GM12878 (cell line): ENCODE results near the gene GRAMD2B. TPM values are rescaled to one million over a fixed set of nuclear protein-coding genes. Genes with fewer than 3 reads are reported as not detected.

Experiments used
- ATAC-seq: fragments of 200-7000 bp; cut with Tn5 transposase; 3 replicates; pipeline ENCODE4 v1.9.1; 2020; ENCODE audit warnings: mild to moderate bottlenecking, moderate library complexity
- BruUV-seq: library from RNA; stranded (reverse); fragments of 400-500 nt; replicated peaks from 2 replicates; lab custom pipeline; 2021; lab: Mats Ljungman, UMichigan
- CTCF ChIA-PET: fragments of 300-600 bp; sonication (Branson Sonifier 250); formaldehyde crosslinking; extraction: SDS; loops from one replicate; lab custom pipeline; 2021; ENCODE audit warnings: inconsistent platforms; lab: Yijun Ruan, JAX
- POLR2A ChIA-PET: fragments of 350-600 bp; formaldehyde crosslinking; extraction: SDS; loops from one replicate; lab custom pipeline; 2021; ENCODE audit warnings: inconsistent platforms; lab: Charles Lee
- RAD21 ChIA-PET: fragments of 300-600 bp; sonication (Branson Sonifier 250); formaldehyde crosslinking; loops from one replicate; lab custom pipeline; 2023; ENCODE audit warnings: antibody characterized with exemption; ENCODE audit not compliant: unreplicated experiment; lab: Charles Lee
- SMC1A ChIA-PET: fragments of 300-600 bp; sonication (Branson Sonifier 250); formaldehyde crosslinking; loops from one replicate; lab custom pipeline; 2023; ENCODE audit not compliant: unreplicated experiment, uncharacterized antibody; lab: Charles Lee
- DNase-seq: peaks from one replicate; pipeline ENCODE4 v3.0.0-alpha.2; 2011; ENCODE audit warnings: low read depth, low spot score
- FAIRE-seq: peaks from 3 replicates; lab custom pipeline; 2011; peaks lifted over from hg19 to GRCh38; lab: Jason Lieb, UNC
- H2AFZ ChIP-seq: 2 replicates; pipeline ENCODE4 v1.6.0; 2011; ENCODE audit warnings: low read depth, low read length, control low read depth; ENCODE audit not compliant: control insufficient read depth
- H3K27ac ChIP-seq: 2 replicates; pipeline ENCODE4 v1.5.1; 2011; ENCODE audit warnings: control low read depth; ENCODE audit not compliant: control insufficient read depth, insufficient read depth
- H3K27me3 ChIP-seq, 2 experiments: replicated peaks in 1 of 2; 2 replicates each; pipeline versions ENCODE4 v1.6.0 to v1.6.1; 2011; ENCODE audit warnings: low read length in 1 of 2; ENCODE audit not compliant: control insufficient read depth in 2 of 2, insufficient read depth in 2 of 2
- H3K36me3 ChIP-seq, 2 experiments: 2 replicates each; pipeline ENCODE4 v1.5.1; 2011; ENCODE audit warnings: low read length in 1 of 2; ENCODE audit not compliant: control insufficient read depth in 2 of 2, insufficient read depth in 2 of 2
- H3K4me1 ChIP-seq: 2 replicates; pipeline ENCODE4 v1.6.1; 2011; ENCODE audit warnings: mild to moderate bottlenecking, low read length, moderate library complexity, mixed read lengths; ENCODE audit not compliant: control insufficient read depth, insufficient read depth
- H3K4me2 ChIP-seq: 2 replicates; pipeline ENCODE4 v1.6.0; 2011; ENCODE audit warnings: control low read depth; ENCODE audit not compliant: control insufficient read depth, insufficient read depth
- H3K4me3 ChIP-seq: fragments of 200-600 bp; sonication (generic); 2 replicates; pipeline ENCODE4 v1.5.1; 2016
- H3K79me2 ChIP-seq: 2 replicates; pipeline ENCODE4 v1.6.0; 2011; ENCODE audit warnings: low read length; ENCODE audit not compliant: control insufficient read depth, insufficient read depth
- H3K9ac ChIP-seq: 2 replicates; pipeline ENCODE4 v1.8.0; 2011; ENCODE audit warnings: low read length, control low read depth, mixed read lengths; ENCODE audit not compliant: control insufficient read depth, insufficient read depth
- H3K9me3 ChIP-seq: replicated peaks from 3 replicates; pipeline ENCODE4 v1.5.1; 2011; ENCODE audit warnings: mild to moderate bottlenecking, low read length; ENCODE audit not compliant: control insufficient read depth, insufficient read depth
- H4K20me1 ChIP-seq: 2 replicates; pipeline ENCODE4 v1.6.0; 2011; ENCODE audit not compliant: control insufficient read depth, insufficient read depth
- ASH2L ChIP-seq: fragments of 300-600, 200-600 bp; sonication (generic); IDR thresholded peaks from 2 replicates; pipeline ENCODE4 v1.6.1; 2017; ENCODE audit warnings: low read depth, mild to moderate bottlenecking, borderline replicate concordance
- CREB1 ChIP-seq: IDR thresholded peaks from 2 replicates; pipeline ENCODE4 v1.6.1; 2012; ENCODE audit warnings: low read depth, mild to moderate bottlenecking, inconsistent platforms
- JUNB ChIP-seq: IDR thresholded peaks from 2 replicates; pipeline ENCODE4 v1.6.1; 2016; ENCODE audit warnings: antibody characterized with exemption, mild to moderate bottlenecking
- KLF5 ChIP-seq: fragments of 450-650 bp; IDR thresholded peaks from 2 replicates; pipeline ENCODE4 v1.6.1; 2014; ENCODE audit warnings: mild to moderate bottlenecking; ENCODE audit not compliant: partially characterized antibody
- NFIC ChIP-seq: IDR thresholded peaks from 2 replicates; pipeline ENCODE4 v1.6.1; 2012; ENCODE audit warnings: low read depth, mild to moderate bottlenecking, inconsistent platforms, low read length, moderate library complexity
- SP1 ChIP-seq: IDR thresholded peaks from one replicate; pipeline ENCODE4 v1.6.1; 2011; ENCODE audit warnings: low read depth, low read length
- SREBF1 ChIP-seq: IDR thresholded peaks from 2 replicates; pipeline ENCODE4 v1.6.1; 2012; ENCODE audit warnings: mild to moderate bottlenecking, low read length
- TAF1 ChIP-seq: IDR thresholded peaks from 2 replicates; pipeline ENCODE4 v1.6.1; 2011; ENCODE audit warnings: mild to moderate bottlenecking, low read depth, low read length, borderline replicate concordance
- TARDBP ChIP-seq: IDR thresholded peaks from 2 replicates; pipeline ENCODE4 v1.6.1; 2016; ENCODE audit warnings: borderline replicate concordance
- WRNIP1 ChIP-seq: IDR thresholded peaks from 2 replicates; pipeline ENCODE4 v1.6.1; 2011; ENCODE audit warnings: low read depth, low read length, improper control_type of control experiment, borderline replicate concordance
- ZSCAN29 ChIP-seq: fragments of 450-650 bp; IDR thresholded peaks from 2 replicates; pipeline ENCODE4 v1.6.1; 2017; ENCODE audit warnings: mild to moderate bottlenecking, moderate library complexity
- in situ Hi-C: fragments of 300-500 bp; cut with MboI; formaldehyde crosslinking; loops from 9 replicates; pipeline ENCODE4 v1.14.3; 2018; ENCODE audit warnings: mixed read lengths
- intact Hi-C: fragments of 100-400 bp; cut with micrococcal nuclease; formaldehyde crosslinking; loops from one replicate; pipeline ENCODE4 v1.14.2; 2022; ENCODE audit not compliant: unreplicated experiment
- polyA plus RNA-seq, 11 experiments: library from polyadenylated mRNA; depleted of rRNA in 4 of 11; unstranded in 6 of 11; stranded (reverse) in 5 of 11; fragments of >200 nt; fragmentation: Nextera tagmentation in 4 of 11; fragmentation: Illumina TruSeq in 1 of 11; extraction: Ambion mirVana in 4 of 11; extraction: Trizol in 1 of 11; gene quantifications; 1 replicate in 1 of 11; 2 replicates in 10 of 11; pipeline versions ENCODE4 v1.2.1 to v1.2.3, GENCODE V29; 2011 to 2016; ENCODE audit warnings: inconsistent platforms in 2 of 11, missing spikeins in 2 of 11, low read depth in 1 of 11
- total RNA-seq, 4 experiments: library from RNA; depleted of rRNA in 3 of 4; stranded (reverse); fragments of >200 nt in 3 of 4; fragmentation: Illumina TruSeq in 1 of 4; extraction: Trizol in 1 of 4; gene quantifications; 2 replicates each; pipeline versions ENCODE4 v1.2.1 to v1.2.3, GENCODE V29; 2013 to 2021
- TF ChIP-seq, protein P1 (sequence below): fragments of 450-650 bp; formaldehyde crosslinking; IDR thresholded peaks from 2 replicates; pipeline ENCODE4 v1.4.0; 2020; ENCODE audit warnings: mild to moderate bottlenecking, moderate library complexity
- TF ChIP-seq, protein P2 (sequence below): fragments of 450-650 bp; IDR thresholded peaks from 2 replicates; pipeline ENCODE4 v1.6.1; 2017; ENCODE audit warnings: antibody characterized with exemption, mild to moderate bottlenecking, moderate library complexity
- TF ChIP-seq, protein P3 (sequence below): IDR thresholded peaks from 2 replicates; pipeline ENCODE4 v1.6.1; 2011; ENCODE audit warnings: mild to moderate bottlenecking, low read depth, low read length, moderate library complexity; ENCODE audit not compliant: insufficient replicate concordance
- TF ChIP-seq, protein P4 (sequence below): fragments of 450-650 bp; IDR thresholded peaks from 2 replicates; pipeline ENCODE4 v1.6.1; 2017; ENCODE audit warnings: mild to moderate bottlenecking, low read depth, inconsistent platforms; ENCODE audit not compliant: poor library complexity, severe bottlenecking

The GRAMD2B gene
- total and polyA plus RNA-seq, 10 of the 15 experiments (the other 5 are each of a cell fraction or from before 2014, with no cell fraction given), result 1.9 to 21.5 (median 8.4) TPM

DNA sequence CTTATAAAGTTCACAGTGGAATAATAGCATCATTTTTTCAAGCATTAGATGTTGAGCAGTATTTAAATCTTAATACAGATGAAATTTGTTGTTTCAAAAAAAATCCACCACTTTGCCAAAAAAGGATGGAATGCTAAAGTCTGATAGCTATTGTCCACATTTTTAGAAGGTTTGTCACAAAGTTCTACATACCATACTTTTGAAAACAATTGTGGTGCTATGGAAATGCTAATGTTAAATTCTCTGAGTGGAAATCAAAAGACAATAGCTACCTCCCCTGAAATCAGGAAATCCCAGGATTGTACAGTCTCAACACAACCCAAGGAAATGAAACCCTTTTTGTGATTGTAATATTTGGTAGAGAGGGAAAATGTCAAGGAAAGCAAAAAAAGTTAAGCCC, 19.3 kb upstream of the GRAMD2B start:
- ChIA-PET SMC1A (no interaction called here), RAD21 (no interaction called here), CTCF (interaction anchor here (0.9 to 1.8 kb wide), 3 partner anchors 13 to 96 kb away, joined by 3 to 5 read pairs (median 4); no protein-coding TSS in a partner anchor), POLR2A (no interaction called here)
- no peaks in the 10 kb centered on the region for H3K79me2 ChIP-seq
- H3K27ac ChIP-seq, result no peak overlapping the region
- TF ChIP-seq TAF1 (no peak), SREBF1 (no peak), KLF5 (no peak), ASH2L (no peak), ZSCAN29 (no peak), WRNIP1 (no peak), CREB1 (no peak), TARDBP (no peak), JUNB (no peak), NFIC (no peak), SP1 (no peak)
- TF ChIP-seq, protein P1, sequence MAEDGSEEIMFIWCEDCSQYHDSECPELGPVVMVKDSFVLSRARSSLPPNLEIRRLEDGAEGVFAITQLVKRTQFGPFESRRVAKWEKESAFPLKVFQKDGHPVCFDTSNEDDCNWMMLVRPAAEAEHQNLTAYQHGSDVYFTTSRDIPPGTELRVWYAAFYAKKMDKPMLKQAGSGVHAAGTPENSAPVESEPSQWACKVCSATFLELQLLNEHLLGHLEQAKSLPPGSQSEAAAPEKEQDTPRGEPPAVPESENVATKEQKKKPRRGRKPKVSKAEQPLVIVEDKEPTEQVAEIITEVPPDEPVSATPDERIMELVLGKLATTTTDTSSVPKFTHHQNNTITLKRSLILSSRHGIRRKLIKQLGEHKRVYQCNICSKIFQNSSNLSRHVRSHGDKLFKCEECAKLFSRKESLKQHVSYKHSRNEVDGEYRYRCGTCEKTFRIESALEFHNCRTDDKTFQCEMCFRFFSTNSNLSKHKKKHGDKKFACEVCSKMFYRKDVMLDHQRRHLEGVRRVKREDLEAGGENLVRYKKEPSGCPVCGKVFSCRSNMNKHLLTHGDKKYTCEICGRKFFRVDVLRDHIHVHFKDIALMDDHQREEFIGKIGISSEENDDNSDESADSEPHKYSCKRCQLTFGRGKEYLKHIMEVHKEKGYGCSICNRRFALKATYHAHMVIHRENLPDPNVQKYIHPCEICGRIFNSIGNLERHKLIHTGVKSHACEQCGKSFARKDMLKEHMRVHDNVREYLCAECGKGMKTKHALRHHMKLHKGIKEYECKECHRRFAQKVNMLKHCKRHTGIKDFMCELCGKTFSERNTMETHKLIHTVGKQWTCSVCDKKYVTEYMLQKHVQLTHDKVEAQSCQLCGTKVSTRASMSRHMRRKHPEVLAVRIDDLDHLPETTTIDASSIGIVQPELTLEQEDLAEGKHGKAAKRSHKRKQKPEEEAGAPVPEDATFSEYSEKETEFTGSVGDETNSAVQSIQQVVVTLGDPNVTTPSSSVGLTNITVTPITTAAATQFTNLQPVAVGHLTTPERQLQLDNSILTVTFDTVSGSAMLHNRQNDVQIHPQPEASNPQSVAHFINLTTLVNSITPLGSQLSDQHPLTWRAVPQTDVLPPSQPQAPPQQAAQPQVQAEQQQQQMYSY, result no peak
- TF ChIP-seq, protein P2, sequence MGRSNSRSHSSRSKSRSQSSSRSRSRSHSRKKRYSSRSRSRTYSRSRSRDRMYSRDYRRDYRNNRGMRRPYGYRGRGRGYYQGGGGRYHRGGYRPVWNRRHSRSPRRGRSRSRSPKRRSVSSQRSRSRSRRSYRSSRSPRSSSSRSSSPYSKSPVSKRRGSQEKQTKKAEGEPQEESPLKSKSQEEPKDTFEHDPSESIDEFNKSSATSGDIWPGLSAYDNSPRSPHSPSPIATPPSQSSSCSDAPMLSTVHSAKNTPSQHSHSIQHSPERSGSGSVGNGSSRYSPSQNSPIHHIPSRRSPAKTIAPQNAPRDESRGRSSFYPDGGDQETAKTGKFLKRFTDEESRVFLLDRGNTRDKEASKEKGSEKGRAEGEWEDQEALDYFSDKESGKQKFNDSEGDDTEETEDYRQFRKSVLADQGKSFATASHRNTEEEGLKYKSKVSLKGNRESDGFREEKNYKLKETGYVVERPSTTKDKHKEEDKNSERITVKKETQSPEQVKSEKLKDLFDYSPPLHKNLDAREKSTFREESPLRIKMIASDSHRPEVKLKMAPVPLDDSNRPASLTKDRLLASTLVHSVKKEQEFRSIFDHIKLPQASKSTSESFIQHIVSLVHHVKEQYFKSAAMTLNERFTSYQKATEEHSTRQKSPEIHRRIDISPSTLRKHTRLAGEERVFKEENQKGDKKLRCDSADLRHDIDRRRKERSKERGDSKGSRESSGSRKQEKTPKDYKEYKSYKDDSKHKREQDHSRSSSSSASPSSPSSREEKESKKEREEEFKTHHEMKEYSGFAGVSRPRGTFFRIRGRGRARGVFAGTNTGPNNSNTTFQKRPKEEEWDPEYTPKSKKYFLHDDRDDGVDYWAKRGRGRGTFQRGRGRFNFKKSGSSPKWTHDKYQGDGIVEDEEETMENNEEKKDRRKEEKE, result no peak
- TF ChIP-seq, protein P3, sequence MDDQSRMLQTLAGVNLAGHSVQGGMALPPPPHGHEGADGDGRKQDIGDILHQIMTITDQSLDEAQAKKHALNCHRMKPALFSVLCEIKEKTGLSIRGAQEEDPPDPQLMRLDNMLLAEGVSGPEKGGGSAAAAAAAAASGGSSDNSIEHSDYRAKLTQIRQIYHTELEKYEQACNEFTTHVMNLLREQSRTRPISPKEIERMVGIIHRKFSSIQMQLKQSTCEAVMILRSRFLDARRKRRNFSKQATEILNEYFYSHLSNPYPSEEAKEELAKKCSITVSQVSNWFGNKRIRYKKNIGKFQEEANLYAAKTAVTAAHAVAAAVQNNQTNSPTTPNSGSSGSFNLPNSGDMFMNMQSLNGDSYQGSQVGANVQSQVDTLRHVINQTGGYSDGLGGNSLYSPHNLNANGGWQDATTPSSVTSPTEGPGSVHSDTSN, result no peak
- TF ChIP-seq, protein P4, sequence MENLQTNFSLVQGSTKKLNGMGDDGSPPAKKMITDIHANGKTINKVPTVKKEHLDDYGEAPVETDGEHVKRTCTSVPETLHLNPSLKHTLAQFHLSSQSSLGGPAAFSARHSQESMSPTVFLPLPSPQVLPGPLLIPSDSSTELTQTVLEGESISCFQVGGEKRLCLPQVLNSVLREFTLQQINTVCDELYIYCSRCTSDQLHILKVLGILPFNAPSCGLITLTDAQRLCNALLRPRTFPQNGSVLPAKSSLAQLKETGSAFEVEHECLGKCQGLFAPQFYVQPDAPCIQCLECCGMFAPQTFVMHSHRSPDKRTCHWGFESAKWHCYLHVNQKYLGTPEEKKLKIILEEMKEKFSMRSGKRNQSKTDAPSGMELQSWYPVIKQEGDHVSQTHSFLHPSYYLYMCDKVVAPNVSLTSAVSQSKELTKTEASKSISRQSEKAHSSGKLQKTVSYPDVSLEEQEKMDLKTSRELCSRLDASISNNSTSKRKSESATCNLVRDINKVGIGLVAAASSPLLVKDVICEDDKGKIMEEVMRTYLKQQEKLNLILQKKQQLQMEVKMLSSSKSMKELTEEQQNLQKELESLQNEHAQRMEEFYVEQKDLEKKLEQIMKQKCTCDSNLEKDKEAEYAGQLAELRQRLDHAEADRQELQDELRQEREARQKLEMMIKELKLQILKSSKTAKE, result no peak
- H3K9me3 ChIP-seq, result peaks cover 4% of the 10 kb centered on the region
- H3K27me3 ChIP-seq, result no peaks in the 10 kb centered on the region
- H3K36me3 ChIP-seq, result no peaks in the 10 kb centered on the region
- H3K4me3 ChIP-seq, result no peak overlapping the region
- ATAC-seq (no peak), DNase-seq (no peak), FAIRE-seq (no peak)
- no peaks in the 10 kb centered on the region for H3K4me1 ChIP-seq
- H4K20me1 ChIP-seq, result no peaks in the 10 kb centered on the region
- H3K4me2 ChIP-seq, result no peak overlapping the region
- intact Hi-C loops (no loop called here), in situ Hi-C loops (no loop called here)
- no peak overlapping the region for H3K9ac ChIP-seq
- BruUV-seq, result no TSS peak
- H2AFZ ChIP-seq, result no peak overlapping the region
